GM18873 (cell line): ENCODE measurements around the gene FBXO42.

Experiments
- ATAC-seq: cut with Tn5 transposase; IDR thresholded peaks from one replicate; pipeline ENCODE4 v1.9.1; 2021; ENCODE audit warnings: mild to moderate bottlenecking, moderate library complexity, moderate number of reproducible peaks; ENCODE audit not compliant: unreplicated experiment, low FRiP score

The FBXO42 gene

GRCh38 chr1:16351994-16352841 is at the start of gene FBXO42:
FBXO42 (minus strand) TSS chr1:16352480; CDS start chr1:16315418, 37,062 bp downstream.
- peak; percentile 77 for ATAC-seq

- ATAC-seq = no peak
These were observed 46.2 kb upstream of the FBXO42 start for GRCh38 chr1:16398371-16398953.

GRCh38 chr1:16397120-16397519 is 44.8 kb upstream of the FBXO42 start:
- no peak for ATAC-seq

- ATAC-seq = no peak
These were observed 44.3 kb upstream of the FBXO42 start for GRCh38 chr1:16396591-16396990.

- no peak for ATAC-seq
These were observed 42.7 kb upstream of the FBXO42 start for GRCh38 chr1:16394977-16395376.

GRCh38 chr1:16393570-16394521 is 41.6 kb upstream of the FBXO42 start:
- ATAC-seq = no peak

GRCh38 chr1:16392740-16393569 is 40.7 kb upstream of the FBXO42 start:
- ATAC-seq = no peak

- no peak for ATAC-seq
These were observed 39.1 kb upstream of the FBXO42 start for GRCh38 chr1:16391411-16391810.

GRCh38 chr1:16387201-16388188 is 35.2 kb upstream of the FBXO42 start:
- ATAC-seq = no peak

GRCh38 chr1:16386454-16387113 is 34.3 kb upstream of the FBXO42 start:
- ATAC-seq = no peak

GRCh38 chr1:16385659-16386453 is 33.6 kb upstream of the FBXO42 start:
- no peak for ATAC-seq

- no peak for ATAC-seq
These were observed 31.6 kb upstream of the FBXO42 start for GRCh38 chr1:16383888-16384287.

GRCh38 chr1:16380868-16381267 is 28.6 kb upstream of the FBXO42 start:
- no peak for ATAC-seq

- ATAC-seq = no peak
These were observed 26.2 kb upstream of the FBXO42 start for GRCh38 chr1:16378443-16378842.

GRCh38 chr1:16376971-16377370 is 24.7 kb upstream of the FBXO42 start:
- no peak for ATAC-seq

GRCh38 chr1:16375521-16376340 is 23.5 kb upstream of the FBXO42 start:
- ATAC-seq = no peak

GRCh38 chr1:16374266-16374665 is 22.0 kb upstream of the FBXO42 start:
- no peak for ATAC-seq
